HT-29 (cell line): ENCODE data around the gene PPP1R36. TPM values are rescaled to one million over a fixed set of nuclear protein-coding genes. Genes with fewer than 3 reads are reported as not detected.
"Not testable (repeated sequence)": the region's sequence is repeated elsewhere in the genome, so short reads cannot be mapped to it uniquely, and the experiment has no call there.

ENCODE experiments used
- DNase-seq: peaks from one replicate; pipeline ENCODE4 v3.0.0-alpha.2; 2015; ENCODE audit warnings: low spot score
- total RNA-seq: library from RNA; depleted of rRNA; stranded (reverse); fragments of >200 nt; shearing (Covaris generic); gene quantifications from 2 replicates; pipeline ENCODE4 v1.2.3, GENCODE V29; 2014; rRNA removed

PPP1R36 gene, protein sequence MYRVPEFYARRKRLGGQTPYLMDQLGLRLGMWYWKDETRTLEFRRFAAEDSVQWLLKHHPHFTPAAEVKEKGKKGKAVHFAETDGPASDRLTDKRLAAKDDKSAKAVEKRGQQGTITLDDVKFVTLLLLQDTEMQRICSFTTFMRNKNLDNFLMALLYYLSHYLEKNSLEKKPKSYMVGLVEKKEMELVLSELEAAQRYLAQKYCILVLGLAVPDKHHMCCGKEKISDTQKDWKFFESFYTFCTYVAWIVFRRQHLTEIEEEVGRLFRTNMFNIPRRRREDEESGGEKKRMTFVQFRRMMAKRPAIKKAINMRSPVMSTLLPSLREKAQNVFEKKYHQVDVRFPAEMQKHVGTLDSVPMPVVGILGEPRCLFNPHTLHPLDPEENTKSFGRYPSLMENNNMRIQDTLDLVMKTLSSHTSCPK
- 0.18 and 0.29 TPM in 2 replicates for total RNA-seq

DNA sequence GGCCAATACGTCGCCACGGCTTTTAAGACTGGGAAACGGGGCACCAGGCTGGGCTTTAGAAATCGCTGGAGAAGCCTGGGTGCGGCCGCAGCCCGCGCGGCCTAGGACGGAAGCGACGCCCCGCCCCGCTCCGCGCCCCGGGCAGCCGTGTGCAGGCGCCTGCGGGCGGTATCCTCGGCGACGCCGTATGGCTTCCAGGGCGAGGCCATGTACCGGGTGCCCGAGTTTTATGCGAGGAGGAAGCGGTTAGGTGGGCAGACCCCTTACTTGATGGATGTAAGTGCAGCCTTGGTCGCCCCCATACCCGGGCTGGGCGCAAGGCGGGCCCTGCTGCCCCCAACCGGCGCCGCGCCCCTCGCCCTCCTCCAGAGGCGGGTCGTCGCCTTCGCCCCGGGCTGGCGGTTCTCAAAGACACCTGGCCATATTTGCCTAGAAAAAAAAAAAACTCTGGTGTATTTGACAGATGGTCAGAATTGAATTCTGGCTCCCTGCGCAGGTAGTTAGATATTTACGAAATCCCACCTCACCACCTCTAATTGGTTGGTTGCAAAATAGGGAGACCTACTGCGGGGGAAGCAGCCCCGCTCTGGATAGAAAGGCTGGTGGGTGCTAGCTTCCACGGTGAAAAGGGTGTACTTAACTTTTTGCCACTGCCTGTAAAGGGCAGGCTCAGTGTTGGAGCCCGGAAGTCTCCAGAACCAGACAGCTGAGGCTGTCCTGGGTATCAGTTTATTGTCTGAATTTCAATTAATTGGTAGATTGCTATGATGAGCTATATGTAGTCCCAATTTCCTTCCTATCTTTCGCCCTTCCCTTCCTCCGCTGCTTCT, at the start of gene PPP1R36:
PPP1R36 (plus strand) TSS at position 171 of the 830 bp plus-strand sequence; CDS start at position 208, 37 bp downstream.
- peak; percentile 36 for DNase-seq

DNA sequence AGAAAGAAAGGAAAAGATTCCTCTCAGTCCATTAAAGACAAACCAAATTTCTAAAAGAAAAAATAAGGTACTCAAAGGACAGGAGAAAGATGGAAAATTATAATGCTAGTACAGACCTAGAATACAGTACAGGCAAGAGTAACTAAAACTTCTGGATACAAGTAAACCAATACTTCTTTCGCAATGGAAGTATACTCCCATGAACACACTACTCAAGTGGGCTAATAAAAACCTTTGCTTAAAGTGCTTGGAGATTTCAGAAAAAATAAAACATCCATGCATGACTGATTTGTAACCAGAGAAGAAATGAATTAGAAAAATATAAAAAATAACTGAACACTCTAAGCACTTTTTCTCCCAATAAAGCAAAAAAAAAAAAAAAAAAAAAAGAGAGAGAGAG, 49.7 kb upstream of the PPP1R36 start:
- DNase-seq: no peak

DNA sequence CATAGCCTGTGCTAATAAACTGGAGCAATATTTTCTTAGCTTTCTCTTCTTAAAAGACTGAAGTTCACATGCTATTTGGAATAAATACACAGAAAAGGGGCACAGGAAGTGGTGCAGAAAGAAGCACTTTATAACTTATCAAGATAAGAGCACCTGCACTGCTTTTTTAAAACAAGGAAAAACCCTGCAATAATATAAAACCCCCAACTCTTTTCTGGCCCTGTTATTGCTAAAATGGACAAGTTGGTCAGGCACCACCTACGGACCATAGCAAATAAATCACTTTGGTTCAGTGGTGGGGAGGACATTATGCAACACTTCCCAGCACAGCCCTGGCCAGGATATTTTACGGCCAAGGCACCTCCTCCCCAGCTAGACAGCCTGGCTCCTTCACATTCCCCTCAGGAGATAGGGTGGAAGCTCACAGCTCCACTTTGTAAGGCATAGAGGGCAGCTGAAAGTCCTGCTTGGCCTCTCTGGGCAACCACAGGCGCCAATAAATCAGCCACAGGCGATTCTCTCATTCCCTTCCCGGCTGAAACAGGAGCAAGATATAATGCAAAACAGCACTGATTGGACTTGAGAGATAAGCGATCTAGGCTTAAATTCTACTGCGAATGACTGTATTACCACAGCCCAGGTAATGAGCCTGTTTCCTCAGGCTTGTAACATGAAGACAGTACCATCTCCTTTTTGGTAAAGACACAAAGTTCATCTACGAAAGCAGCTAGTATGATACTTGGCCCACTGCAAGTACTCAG, 48.2 kb upstream of the PPP1R36 start:
- DNase-seq: peak; percentile 60

DNA sequence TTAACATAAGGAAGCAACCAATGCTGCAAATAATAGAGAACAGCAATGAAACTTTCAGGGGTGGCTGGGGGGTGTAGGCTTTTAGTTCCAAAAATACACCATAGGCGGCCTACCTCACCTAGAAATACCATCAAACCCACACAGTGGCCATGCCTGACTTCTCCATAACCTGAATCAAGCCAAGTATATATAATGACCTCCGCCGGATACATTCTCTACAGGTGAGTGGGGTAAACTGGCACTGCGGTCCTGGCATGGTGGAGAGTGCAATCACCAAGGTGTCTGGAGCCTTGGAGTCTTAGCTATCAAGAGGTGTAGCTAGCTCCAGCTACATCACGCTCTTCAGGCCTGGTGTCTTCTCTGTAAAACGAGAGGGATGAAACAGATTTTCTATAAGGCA, 47.3 kb upstream of the PPP1R36 start:
- DNase-seq: peak; percentile 35

DNA sequence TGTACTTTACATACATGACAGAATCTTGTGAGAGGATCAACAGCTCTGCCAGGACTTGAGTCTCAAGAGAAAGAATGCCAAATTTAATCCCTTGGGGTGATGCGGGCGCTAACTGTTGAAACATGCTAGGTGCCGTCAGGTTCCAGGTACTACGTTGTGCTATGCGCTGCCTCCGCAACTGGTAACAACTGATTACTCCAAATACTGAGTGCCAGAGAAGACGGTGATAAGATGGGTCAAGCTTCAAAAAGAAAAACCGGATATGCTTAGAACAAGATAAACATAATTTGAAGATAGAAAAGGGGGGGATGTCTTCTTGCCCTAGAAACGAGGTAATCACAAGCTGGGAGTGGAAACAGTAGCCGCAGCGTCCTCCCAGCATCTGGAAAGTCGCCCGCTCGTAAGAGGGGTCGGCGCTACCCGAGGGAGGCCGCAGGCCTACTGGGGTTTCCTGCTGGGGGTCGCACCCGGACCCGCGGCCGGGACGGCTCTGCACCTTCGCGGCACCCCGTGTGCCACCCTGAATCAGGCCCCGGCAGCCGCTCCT, 46.8 kb upstream of the PPP1R36 start:
- peak; percentile 44 for DNase-seq

DNA sequence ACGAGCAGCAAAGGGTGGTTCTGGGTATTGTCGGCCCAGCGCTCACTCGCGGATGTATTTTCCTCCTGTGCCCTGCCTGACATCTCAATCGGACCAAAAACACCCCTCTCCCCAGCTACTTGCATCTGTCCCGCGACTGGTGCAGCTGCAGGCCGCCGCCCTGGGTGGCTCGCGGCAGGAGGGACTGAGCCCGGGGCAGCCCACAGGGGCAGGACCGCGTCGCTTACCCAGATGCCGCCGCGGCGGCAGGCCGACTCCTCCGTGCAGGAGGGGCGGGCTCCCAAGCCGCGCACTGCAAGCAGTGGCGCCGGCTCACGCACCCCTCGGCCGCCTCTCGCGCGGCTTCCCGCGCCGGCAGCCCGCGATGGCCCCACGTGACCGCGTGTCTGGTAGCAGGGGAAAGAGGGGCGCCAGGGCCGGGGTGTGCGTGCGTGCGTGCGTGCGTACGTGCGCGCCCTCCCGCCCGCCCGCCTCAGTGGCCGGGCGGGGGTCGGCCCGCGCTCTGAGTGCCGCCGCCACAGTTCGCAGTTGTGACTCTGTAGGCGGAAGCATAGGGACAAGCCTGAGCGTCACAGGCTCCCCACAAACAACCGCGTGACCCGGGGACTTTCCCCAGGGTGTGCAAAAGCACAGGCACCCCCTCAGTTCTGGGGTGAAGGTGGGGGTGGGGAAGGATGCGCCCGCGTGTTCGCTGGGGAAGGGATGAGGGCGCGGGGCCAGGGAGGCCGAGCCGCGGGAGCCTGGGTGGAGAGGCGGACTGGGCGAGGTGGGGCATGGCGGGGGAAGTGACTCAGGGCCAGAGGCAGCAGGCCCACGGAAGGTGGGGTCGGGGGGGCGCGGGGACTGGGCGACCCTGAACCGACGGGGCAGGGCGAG, 46.1 kb upstream of the PPP1R36 start, which contains the start of gene ZBTB25:
ZBTB25 (minus strand) TSS at position 405 of the 876 bp plus-strand sequence. CDS start 13,305 bp downstream, outside the sequence.
- DNase-seq: peak; percentile 79

DNA sequence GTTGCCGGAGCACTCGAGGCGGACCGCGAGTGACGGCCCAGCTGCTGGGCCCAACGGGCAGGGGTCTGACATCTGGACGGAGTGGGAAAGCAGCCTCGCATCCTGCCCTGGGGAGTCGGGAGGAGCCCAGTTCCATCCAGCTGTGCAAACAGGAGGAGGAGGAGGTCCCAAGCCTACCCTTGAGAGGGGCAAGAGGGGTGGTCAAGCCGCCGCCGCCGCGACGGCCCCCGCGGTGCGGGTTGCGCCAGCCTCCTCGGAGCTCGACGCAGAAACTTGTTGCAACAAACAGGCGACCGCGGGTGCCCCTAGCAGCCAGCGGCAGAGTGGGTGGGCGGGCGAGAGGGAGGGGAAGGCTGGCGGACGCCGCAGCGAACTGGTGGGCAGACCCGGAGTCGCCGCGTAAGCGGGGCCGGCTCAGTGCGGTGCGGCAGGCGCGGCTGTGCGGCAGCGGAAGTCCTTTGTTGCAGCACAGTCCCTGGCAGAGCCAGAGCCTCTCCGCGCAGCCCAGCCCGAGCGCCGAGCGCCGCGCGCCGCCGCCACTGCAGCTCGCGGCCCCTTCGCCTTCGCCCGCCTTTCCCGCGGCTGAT, 45.4 kb upstream of the PPP1R36 start, which contains the start of gene ZBTB1:
ZBTB1 (plus strand) TSS at position 461 of the 587 bp plus-strand sequence. CDS start 16,735 bp downstream, outside the sequence.
- peak; percentile 72 for DNase-seq

DNA sequence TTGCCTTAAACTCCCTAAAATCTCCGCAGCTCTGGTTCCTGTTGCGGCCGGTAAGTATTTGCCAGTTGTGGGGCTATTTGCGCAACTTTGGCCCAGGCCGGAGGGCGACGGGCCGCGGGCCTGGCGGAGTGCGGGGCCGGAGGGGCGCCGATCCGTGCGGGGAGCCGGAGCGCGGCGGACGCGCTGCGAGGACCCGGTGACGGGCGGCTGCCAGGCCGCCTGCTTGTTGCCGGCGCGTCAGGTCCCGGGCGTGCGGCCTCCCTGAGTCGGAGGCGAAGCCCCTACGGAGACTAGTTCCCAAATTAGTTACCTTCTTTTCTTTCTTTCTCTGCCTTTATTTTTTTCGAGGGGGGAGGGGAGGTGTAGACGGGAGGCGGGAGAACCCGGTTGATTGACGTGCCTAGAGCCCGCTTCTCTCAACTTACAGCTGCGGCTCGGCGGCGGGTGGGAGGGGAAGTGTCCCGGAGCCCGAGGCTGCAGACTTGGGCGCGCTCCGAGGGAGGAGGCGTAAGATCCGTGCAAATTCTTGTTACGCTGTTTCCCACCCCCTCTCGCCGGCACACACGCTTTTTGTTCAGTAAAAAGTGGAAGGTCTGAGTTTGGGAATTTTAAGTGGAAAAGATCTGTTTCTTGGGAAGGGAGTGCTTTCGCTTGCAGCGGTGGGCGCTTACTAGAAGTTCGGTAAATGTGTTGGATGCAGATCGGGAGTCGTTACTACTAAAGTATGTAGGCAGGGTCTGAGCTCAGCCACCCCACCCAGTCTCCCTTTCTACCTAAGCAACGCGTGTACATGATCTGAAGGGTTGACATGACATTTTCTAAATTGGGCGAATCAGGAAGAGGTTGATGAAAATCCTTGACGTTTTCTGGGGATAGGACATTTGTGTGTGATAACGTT, 44.6 kb upstream of the PPP1R36 start:
- peak; percentile 77 for DNase-seq

DNA sequence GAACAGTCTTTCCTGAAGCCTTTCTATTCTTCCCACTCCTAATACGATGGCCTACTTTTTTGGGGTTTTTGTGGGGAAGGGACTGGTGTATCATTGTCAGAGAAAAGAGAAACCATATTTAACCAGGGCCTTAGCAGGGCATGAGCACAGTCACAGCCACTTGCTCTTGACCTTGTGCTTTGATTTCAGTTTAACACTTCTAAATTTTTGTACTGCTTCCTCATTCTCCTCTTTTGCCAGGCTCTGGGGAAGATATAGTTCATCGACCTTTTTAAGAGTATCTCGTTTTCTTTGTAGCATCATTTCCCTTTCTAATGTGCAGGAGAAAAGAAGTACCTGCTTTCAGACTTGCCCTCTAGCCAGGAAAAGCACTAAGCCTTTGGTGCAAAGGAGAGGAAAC, 43.0 kb upstream of the PPP1R36 start:
- no peak for DNase-seq

DNA sequence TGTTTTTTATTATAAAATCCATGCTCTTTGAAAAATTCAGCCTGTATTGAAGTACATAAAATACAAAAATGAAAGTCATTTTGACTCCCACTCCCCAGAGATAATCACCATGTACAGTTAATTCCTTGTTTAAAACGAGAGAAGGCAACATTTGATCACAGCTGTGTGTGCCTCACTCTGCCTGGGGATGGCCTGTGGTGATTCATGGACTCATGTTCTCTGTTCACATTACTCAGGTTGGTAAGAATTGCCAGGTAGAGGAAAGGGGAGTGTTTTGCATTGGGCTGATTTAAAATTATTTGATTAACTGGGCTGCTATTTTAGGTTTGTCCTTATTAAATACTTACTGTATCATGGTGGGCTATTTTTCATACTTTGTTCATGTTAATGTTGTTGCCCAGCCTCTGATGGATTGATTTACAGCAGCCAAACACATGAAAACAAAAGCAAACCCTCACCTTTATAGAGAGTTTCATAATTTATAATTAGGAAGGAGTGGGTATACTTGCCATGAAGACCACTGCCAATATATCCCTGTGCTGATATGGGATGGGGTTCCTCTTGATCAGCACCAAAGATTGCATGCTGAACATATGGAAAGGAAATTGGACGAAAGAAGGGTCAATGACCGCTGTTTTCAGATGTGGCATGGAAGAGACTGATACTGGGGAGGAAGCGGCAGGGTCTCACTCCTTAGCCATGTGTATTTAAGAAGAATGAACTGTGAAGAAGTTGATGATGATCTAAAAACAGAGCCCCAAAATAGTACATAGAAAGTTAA, 42.2 kb upstream of the PPP1R36 start:
- no peak for DNase-seq

DNA sequence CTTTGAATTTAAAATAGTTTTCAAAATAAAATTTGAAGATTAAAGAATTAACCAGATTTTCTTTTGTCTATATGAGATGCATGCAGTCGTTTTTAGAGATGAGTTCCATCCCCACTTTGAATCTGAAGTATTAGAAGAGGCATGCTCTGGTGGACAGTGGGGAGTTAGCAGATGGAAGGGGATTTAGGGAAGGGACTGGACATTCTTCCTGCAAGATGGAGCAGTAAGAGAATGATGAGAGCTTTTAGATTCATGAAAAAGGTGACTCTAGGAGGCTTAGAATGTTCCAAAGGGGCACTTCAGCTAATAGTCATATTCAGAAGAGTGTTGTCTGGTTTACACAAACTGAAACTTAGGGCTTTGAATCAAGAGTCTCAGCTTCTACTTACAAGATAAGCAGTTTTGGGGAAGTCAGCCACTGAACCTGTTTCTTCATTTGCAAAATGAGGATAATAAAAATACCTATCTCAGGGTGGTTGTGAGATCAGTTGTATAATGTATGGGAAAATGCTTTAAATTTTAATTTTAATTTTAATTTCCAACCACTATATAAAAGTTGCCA, 41.5 kb upstream of the PPP1R36 start:
- no peak for DNase-seq

DNA sequence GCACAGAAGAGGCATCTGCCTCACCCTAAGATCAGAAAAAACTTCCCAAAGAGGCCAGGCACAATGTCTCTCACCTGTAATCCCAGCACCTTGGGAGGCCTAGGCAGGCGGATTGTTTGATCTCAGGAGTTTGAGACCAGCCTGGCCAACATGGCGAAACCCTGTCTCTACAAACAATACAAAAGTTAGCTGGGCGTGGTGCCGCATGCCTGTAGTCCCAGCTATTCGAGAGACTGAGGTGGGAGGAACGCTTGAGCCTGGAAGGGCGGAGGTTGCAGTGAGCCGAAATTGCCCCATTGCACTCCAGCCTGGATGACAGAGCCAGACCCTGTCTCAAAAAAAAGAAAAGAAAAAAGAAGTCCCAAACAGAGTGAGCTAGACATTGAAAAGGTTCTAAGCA, 40.7 kb upstream of the PPP1R36 start:
- DNase-seq: no peak

DNA sequence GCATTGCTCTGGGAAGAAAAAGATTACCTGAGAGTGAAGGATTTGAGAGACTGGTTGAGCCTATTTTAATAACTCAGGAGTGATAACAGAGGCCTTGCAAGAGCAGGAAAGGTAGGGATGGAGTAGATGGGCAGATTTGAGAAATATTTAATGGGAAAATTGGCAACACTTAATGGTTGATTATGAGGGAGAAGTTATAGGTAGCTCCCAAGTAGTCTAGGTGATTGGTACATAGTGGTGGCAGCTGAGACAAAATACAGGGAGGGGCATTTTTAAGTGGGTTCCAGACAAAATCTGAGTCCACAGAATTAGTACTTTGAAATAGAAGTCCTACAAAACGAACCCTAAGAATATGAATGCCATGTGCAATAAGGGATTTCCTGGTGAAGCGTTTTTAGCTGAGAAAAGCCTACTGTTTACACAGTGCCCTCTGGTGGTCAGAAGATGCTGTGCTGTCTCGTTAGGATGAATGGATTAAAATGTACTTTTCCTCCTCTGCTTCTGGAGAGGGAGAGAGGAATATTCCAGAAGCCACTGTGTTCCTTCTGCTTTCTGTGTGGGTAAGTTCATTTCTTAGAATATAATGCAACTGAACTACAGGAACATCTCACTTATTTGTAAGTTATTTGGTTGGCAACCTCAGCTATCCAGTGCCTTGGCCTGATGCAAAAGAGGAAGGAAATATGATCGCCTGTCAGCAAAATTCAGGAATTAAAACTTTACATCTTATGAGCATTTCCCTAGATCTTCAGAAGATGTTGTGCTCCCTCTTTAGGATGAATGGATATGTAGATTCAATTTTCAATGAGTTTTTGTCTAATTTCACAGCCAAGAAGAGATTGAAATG, 38.7 kb upstream of the PPP1R36 start:
- peak; percentile 83 for DNase-seq

DNA sequence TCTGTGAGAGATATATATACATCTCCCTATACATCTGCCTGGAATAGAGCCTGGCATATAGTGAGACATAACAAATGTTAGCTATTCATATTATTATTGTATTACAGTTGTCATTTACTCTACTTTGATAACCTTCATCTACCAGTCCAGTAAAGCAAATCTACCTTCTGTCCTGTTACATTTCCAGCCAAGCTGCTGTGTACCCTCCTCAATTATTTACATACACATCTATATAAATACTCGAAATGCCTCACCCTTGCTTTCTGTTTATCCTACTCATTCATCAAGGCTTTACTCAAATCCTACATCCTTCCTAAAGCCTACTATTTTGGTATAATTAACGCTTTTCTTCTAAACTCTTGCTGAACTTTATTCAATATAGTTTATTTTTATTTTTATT, 36.5 kb upstream of the PPP1R36 start:
- no peak for DNase-seq

DNA sequence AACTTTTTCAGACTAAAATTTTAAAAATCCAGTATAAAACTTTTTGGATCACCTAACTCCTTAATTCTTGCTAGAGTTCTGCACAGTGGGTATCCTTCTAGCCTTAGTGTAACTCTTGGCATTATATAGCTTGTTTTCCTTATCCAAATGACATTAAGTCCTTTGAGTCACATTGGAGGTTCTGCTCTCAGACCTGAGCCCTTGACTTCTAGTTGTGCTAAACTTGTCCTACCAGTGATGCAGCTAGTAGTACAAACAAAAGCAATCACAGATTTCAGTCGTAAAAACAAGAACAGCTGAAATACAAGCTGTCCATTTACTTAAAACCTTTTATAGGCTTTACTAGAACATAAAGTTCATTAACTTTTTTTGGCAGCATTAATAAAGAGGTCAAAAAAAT, 34.7 kb upstream of the PPP1R36 start:
- DNase-seq: no peak

DNA sequence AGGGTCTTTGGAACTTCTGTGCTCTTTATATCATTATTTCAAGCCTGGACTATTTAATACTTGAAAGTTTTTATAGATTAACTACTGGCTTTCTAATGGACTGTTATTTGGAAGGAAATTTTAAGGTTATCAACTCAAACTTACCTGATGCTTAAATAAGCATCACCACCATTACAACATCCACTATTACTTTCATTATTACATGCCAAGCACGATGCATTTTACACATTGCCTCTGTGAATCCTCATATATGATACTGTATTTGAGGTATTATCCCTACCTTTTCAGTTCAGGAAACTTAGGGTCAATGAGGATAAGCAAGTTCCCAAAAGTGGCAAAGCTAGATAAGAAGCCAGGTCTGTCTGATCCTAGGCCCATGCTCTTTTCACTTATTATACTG, 32.8 kb upstream of the PPP1R36 start:
- DNase-seq: no peak

DNA sequence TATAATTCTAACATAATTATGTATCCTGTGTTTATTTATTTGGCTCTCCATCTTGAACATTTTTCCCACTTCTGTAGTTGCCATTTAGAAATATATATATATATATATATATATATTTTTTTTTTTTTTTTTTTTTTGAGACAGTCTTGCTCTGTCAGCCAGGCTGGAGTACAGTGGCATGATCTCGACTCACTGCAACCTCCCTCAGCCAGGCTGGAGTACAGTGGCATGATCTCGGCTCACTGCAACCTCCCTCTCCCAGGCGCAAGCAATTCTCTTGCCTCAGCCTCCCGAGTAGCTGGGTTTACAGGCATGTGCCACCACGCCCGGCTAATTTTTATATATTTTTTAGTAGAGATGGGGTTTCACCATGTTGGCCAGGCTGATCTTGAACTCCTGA, 32.1 kb upstream of the PPP1R36 start:
- not testable (repeated sequence) for DNase-seq
